Mucosa of descending colon (tissue), 3 donors: Measurements from ENCODE around the gene MEGF11. TPM values are rescaled to one million over a fixed set of nuclear protein-coding genes. Genes with fewer than 3 reads are reported as not detected.

Experiments
- ATAC-seq: fragments of 200-7000 bp; cut with Tn5 transposase; one replicate; pipeline ENCODE4 v1.9.1; 2020; ENCODE audit warnings: mild to moderate bottlenecking, moderate library complexity
- DNase-seq, 3 donors: peaks; one replicate each; pipeline ENCODE4 v3.0.0-alpha.2; 2020
- H3K36me3 ChIP-seq: fragments of 200-600 bp; one replicate; pipeline ENCODE4 v1.8.0; 2021; ENCODE audit warnings: low read depth, mild to moderate bottlenecking
- H3K4me1 ChIP-seq: fragments of 200-600 bp; one replicate; pipeline ENCODE4 v1.8.0; 2021; ENCODE audit warnings: low read depth, mild to moderate bottlenecking
- H3K4me3 ChIP-seq: fragments of 200-600 bp; one replicate; pipeline ENCODE4 v1.8.0; 2021; ENCODE audit warnings: mild to moderate bottlenecking
- H3K9me3 ChIP-seq: fragments of 200-600 bp; one replicate; pipeline ENCODE4 v1.8.0; 2021; ENCODE audit warnings: mild to moderate bottlenecking
- CTCF ChIP-seq: fragments of 200-600 bp; IDR thresholded peaks from one replicate; pipeline ENCODE4 v1.8.0; 2022; ENCODE audit warnings: antibody characterized with exemption, mild to moderate bottlenecking
- intact Hi-C, 2 donors: fragments of 100-400 bp; cut with DNase I in 1 of 2; cut with micrococcal nuclease in 1 of 2; formaldehyde crosslinking; loops; one replicate each; pipeline versions ENCODE4 v1.11.0 to v1.11.1; 2022; cut with DNase I, micrococcal nuclease
- total RNA-seq, 3 donors: library from RNA; stranded (reverse); fragmentation: NEBNext Ultra II Directional in 2 of 3; extraction: Animal tissue kit (Norgen Biotek cat#: 25700) in 2 of 3; gene quantifications; one replicate each; pipeline versions ENCODE4 v1.2.1 to v1.2.4, GENCODE V29; 2021 to 2023
- donor health status: DM: no; HTN: no; CAD: no; lungs with moderate emphysema.
- donor health status: DM: no; HTN: no; CAD: no.
- donor health status: DM: no; HTN: yes; CAD: no.

MEGF11 gene
- total RNA-seq, 3 donors from 2014 or later, result 0.12 to 0.29 (median 0.19) TPM

- DNase-seq (no peak), ATAC-seq (no peak)
- Histone ChIP-seq H3K36me3 (no peaks in the 10 kb centered on the region), H3K9me3 (no peaks in the 10 kb centered on the region), H3K4me3 (no peak overlapping the region), H3K4me1 (no peaks in the 10 kb centered on the region)
- intact Hi-C loops, result no loop called here
- no peak for TF ChIP-seq CTCF
Measured at GRCh38 chr15:66066005-66066404, 187.5 kb downstream of the MEGF11 start.

GRCh38 chr15:66065325-66065724 lies 188.2 kb downstream of the MEGF11 start:
- DNase-seq (no peak), ATAC-seq (no peak)
- Histone ChIP-seq H3K4me1 (no peaks in the 10 kb centered on the region), H3K9me3 (no peaks in the 10 kb centered on the region), H3K36me3 (no peaks in the 10 kb centered on the region), H3K4me3 (no peak overlapping the region)
- TF ChIP-seq CTCF, result no peak
- intact Hi-C loops, result no loop called here

- ATAC-seq, result no peak
- no peaks in the 10 kb centered on the region for H3K36me3 ChIP-seq
- TF ChIP-seq CTCF, result no peak
- no peaks in the 10 kb centered on the region for H3K4me1 ChIP-seq
- DNase-seq, result no peak
- no peak overlapping the region for H3K4me3 ChIP-seq
- H3K9me3 ChIP-seq, result no peaks in the 10 kb centered on the region
- intact Hi-C loops, result no loop called here
Measured at GRCh38 chr15:66063147-66063546, 190.4 kb downstream of the MEGF11 start.

GRCh38 chr15:66057089-66057488 lies 196.5 kb downstream of the MEGF11 start:
- DNase-seq, result no peak
- H3K36me3 ChIP-seq, result no peaks in the 10 kb centered on the region
- no peak for ATAC-seq
- no peak for TF ChIP-seq CTCF
- no peaks in the 10 kb centered on the region for H3K9me3 ChIP-seq
- intact Hi-C loops, result no loop called here
- H3K4me3 ChIP-seq, result no peak overlapping the region
- H3K4me1 ChIP-seq, result no peaks in the 10 kb centered on the region

GRCh38 chr15:66053991-66054390 lies 199.6 kb downstream of the MEGF11 start:
- Histone ChIP-seq H3K36me3 (no peaks in the 10 kb centered on the region), H3K9me3 (no peaks in the 10 kb centered on the region), H3K4me3 (no peak overlapping the region), H3K4me1 (no peaks in the 10 kb centered on the region)
- ATAC-seq, result no peak
- no peak for TF ChIP-seq CTCF
- no peak for DNase-seq
- intact Hi-C loops, result no loop called here

- ATAC-seq (no peak), DNase-seq (no peak)
- H3K4me1 ChIP-seq, result peaks cover 6% of the 10 kb centered on the region
- no peak overlapping the region for H3K4me3 ChIP-seq
- H3K36me3 ChIP-seq, result no peaks in the 10 kb centered on the region
- no peaks in the 10 kb centered on the region for H3K9me3 ChIP-seq
- no peak for TF ChIP-seq CTCF
- intact Hi-C loops, result no loop called here
Measured at GRCh38 chr15:66051833-66052232, 201.7 kb downstream of the MEGF11 start.
